Epithelial cell of esophagus (primary cell): ENCODE measurements around the gene BLVRA.

Source experiments
- DNase-seq: peaks from one replicate; pipeline ENCODE4 v3.0.0; 2010; ENCODE audit warnings: low read depth
- H3K4me3 ChIP-seq: 2 replicates; pipeline ENCODE4 v1.5.1; 2011; ENCODE audit warnings: mild to moderate bottlenecking, low read length, control low read depth
- CTCF ChIP-seq: IDR thresholded peaks from 2 replicates; pipeline ENCODE4 v1.5.1; 2011; ENCODE audit warnings: low read depth, mild to moderate bottlenecking, low read length, control low read depth, inconsistent platforms; ENCODE audit not compliant: insufficient read depth; ENCODE audit errors: missing control alignments

Gene BLVRA

GRCh38 chr7:43844257-43844656 lies 85.8 kb downstream of the BLVRA start:
- H3K4me3 ChIP-seq: no peak overlapping the region
- peak; percentile 39 for DNase-seq
- TF ChIP-seq CTCF: no peak

- no peak overlapping the region for H3K4me3 ChIP-seq
- no peak for DNase-seq
- TF ChIP-seq CTCF: no peak
These were observed 86.2 kb downstream of the BLVRA start for GRCh38 chr7:43844662-43845061.

- no peak overlapping the region for H3K4me3 ChIP-seq
- no peak for TF ChIP-seq CTCF
- DNase-seq: no peak
These were observed 89.0 kb downstream of the BLVRA start for GRCh38 chr7:43847496-43847895.

GRCh38 chr7:43849047-43849446 lies 90.6 kb downstream of the BLVRA start:
- no peak for DNase-seq
- no peak overlapping the region for H3K4me3 ChIP-seq
- no peak for TF ChIP-seq CTCF

- DNase-seq: no peak
- no peak overlapping the region for H3K4me3 ChIP-seq
- no peak for TF ChIP-seq CTCF
These were observed 92.1 kb downstream of the BLVRA start for GRCh38 chr7:43850348-43851116.

- no peak for TF ChIP-seq CTCF
- no peak overlapping the region for H3K4me3 ChIP-seq
- peak; percentile 26 for DNase-seq
These were observed 93.3 kb downstream of the BLVRA start for GRCh38 chr7:43851805-43852204.

GRCh38 chr7:43855176-43855575 lies 96.7 kb downstream of the BLVRA start:
- TF ChIP-seq CTCF: no peak
- H3K4me3 ChIP-seq: no peak overlapping the region
- DNase-seq: no peak
